Ishikawa (cell line): ENCODE data around the gene MEIS1.

Experiments used
- CEBPB ChIP-seq: IDR thresholded peaks from 2 replicates; pipeline ENCODE4 v1.6.1; 2012
- CREB1 ChIP-seq: IDR thresholded peaks from 2 replicates; pipeline ENCODE4 v1.6.1; 2012; ENCODE audit warnings: low read depth
- EGR1 ChIP-seq: IDR thresholded peaks from 2 replicates; pipeline ENCODE4 v1.6.1; 2012
- EP300 ChIP-seq: IDR thresholded peaks from 2 replicates; pipeline ENCODE4 v1.6.1; 2012; ENCODE audit warnings: borderline replicate concordance
- FOXM1 ChIP-seq: IDR thresholded peaks from 2 replicates; pipeline ENCODE4 v1.6.1; 2012; ENCODE audit warnings: low read depth, borderline replicate concordance
- NFIC ChIP-seq: IDR thresholded peaks from 2 replicates; pipeline ENCODE4 v1.6.1; 2012
- RAD21 ChIP-seq: IDR thresholded peaks from 2 replicates; pipeline ENCODE4 v1.6.1; 2012; ENCODE audit warnings: low read depth
- TAF1 ChIP-seq: IDR thresholded peaks from 2 replicates; pipeline ENCODE4 v1.6.1; 2012; ENCODE audit warnings: low read depth, mild to moderate bottlenecking
- TCF12 ChIP-seq: IDR thresholded peaks from 2 replicates; pipeline ENCODE4 v1.6.1; 2012; ENCODE audit warnings: low read depth
- TEAD4 ChIP-seq: IDR thresholded peaks from 2 replicates; pipeline ENCODE4 v1.6.1; 2012
- YY1 ChIP-seq: IDR thresholded peaks from 2 replicates; pipeline ENCODE4 v1.6.1; 2012; ENCODE audit warnings: low read depth
- ZBTB7A ChIP-seq: IDR thresholded peaks from 2 replicates; pipeline ENCODE4 v1.6.1; 2012; ENCODE audit warnings: low read depth
- TF ChIP-seq, protein P1 (sequence below): IDR thresholded peaks from 2 replicates; pipeline ENCODE4 v1.6.1; 2012
- TF ChIP-seq, protein P2 (sequence below): IDR thresholded peaks from 2 replicates; pipeline ENCODE4 v1.6.1; 2012; ENCODE audit warnings: low read depth, mild to moderate bottlenecking
- TF ChIP-seq, protein P3 (sequence below): IDR thresholded peaks from 2 replicates; pipeline ENCODE4 v1.6.1; 2012

MEIS1 gene

DNA sequence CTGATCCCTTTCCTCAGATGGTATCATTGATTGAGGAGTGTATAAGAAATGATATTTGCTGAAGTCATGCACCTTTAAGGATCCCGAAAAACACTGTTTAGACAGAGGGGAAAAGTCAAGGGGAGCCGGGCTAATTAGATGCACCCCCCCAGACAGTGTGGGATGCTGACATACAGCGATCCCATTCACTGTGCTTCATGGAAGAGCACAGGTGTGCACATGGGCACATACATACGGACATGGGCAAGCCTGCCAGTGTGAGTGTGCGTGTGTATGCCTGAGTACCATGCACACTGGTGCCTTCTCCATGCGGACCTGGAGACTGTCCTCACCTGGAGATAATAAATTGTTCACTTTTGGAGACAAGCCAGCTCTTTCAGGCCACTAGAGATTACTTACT is 22.6 kb downstream of the MEIS1 start:
- no peak for TF ChIP-seq EGR1
- no peak for TF ChIP-seq EP300
- TF ChIP-seq TCF12 = no peak
- no peak for TF ChIP-seq TEAD4
- no peak for TF ChIP-seq ZBTB7A
- TF ChIP-seq, protein P1, sequence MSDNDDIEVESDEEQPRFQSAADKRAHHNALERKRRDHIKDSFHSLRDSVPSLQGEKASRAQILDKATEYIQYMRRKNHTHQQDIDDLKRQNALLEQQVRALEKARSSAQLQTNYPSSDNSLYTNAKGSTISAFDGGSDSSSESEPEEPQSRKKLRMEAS = no peak
- no peak for TF ChIP-seq FOXM1
- TF ChIP-seq RAD21 = no peak
- TF ChIP-seq, protein P2, sequence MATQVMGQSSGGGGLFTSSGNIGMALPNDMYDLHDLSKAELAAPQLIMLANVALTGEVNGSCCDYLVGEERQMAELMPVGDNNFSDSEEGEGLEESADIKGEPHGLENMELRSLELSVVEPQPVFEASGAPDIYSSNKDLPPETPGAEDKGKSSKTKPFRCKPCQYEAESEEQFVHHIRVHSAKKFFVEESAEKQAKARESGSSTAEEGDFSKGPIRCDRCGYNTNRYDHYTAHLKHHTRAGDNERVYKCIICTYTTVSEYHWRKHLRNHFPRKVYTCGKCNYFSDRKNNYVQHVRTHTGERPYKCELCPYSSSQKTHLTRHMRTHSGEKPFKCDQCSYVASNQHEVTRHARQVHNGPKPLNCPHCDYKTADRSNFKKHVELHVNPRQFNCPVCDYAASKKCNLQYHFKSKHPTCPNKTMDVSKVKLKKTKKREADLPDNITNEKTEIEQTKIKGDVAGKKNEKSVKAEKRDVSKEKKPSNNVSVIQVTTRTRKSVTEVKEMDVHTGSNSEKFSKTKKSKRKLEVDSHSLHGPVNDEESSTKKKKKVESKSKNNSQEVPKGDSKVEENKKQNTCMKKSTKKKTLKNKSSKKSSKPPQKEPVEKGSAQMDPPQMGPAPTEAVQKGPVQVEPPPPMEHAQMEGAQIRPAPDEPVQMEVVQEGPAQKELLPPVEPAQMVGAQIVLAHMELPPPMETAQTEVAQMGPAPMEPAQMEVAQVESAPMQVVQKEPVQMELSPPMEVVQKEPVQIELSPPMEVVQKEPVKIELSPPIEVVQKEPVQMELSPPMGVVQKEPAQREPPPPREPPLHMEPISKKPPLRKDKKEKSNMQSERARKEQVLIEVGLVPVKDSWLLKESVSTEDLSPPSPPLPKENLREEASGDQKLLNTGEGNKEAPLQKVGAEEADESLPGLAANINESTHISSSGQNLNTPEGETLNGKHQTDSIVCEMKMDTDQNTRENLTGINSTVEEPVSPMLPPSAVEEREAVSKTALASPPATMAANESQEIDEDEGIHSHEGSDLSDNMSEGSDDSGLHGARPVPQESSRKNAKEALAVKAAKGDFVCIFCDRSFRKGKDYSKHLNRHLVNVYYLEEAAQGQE = no peak
- TF ChIP-seq YY1 = no peak
- TF ChIP-seq TAF1 = no peak
- TF ChIP-seq, protein P3, sequence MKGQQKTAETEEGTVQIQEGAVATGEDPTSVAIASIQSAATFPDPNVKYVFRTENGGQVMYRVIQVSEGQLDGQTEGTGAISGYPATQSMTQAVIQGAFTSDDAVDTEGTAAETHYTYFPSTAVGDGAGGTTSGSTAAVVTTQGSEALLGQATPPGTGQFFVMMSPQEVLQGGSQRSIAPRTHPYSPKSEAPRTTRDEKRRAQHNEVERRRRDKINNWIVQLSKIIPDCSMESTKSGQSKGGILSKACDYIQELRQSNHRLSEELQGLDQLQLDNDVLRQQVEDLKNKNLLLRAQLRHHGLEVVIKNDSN = no peak
- no peak for TF ChIP-seq CREB1
- no peak for TF ChIP-seq NFIC
- no peak for TF ChIP-seq CEBPB

DNA sequence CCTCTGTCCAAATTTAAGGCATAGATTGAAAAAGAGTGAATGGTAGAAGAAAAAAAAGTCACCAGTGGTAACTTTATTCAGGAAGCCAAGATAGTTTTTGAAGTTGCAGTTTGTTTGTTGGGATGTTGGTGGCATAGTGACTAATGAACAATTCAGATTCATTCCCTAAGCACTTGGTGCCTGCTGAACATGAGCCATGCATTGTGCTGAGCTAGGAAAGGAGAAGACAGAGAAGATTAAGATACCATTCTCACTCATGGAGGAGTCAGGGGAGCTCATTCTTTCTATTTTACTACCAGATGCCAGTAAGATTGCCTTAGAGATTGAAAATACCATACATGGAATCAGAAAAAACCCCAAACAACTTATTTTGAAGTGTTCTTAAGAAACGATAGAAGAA is 25.1 kb downstream of the MEIS1 start:
- TF ChIP-seq TAF1 = no peak
- TF ChIP-seq ZBTB7A = no peak
- no peak for TF ChIP-seq EP300
- TF ChIP-seq, protein P2 = no peak
- no peak for TF ChIP-seq CREB1
- no peak for TF ChIP-seq FOXM1
- TF ChIP-seq EGR1 = no peak
- TF ChIP-seq YY1 = no peak
- TF ChIP-seq, protein P3 = no peak
- TF ChIP-seq, protein P1 = no peak
- no peak for TF ChIP-seq TCF12
- no peak for TF ChIP-seq RAD21
- no peak for TF ChIP-seq CEBPB
- TF ChIP-seq NFIC = no peak
- no peak for TF ChIP-seq TEAD4

DNA sequence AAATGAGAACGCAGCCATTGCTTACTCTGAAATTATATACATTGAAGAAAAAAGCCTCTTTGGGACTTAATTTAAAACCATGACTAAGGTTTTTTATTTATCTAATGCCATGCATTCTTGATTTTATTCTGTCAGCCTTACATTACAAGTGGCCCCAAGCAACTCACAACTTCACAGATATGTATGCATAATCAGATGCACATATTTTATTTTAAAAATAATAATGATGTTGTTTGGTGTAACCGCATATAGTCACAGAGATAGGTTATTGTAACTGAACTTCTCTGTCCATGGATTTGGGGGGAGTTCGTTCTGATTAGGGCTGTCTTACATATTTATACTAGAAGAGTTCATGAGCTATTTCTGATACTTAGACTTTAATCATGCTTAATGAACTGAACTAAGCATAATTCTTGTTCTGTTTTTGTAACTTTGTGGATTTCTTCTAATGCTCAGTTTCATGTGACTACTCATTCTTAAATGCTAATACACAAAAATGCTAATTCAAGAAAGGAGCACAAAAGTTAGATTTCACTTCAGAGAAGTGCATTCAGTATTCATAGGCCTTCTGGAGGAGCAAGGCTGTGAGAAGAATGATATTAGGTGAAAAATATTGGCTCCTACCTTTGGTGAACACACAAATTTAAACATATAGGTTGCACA is 26.2 kb downstream of the MEIS1 start:
- no peak for TF ChIP-seq TEAD4
- TF ChIP-seq, protein P3 = no peak
- no peak for TF ChIP-seq NFIC
- TF ChIP-seq, protein P2 = no peak
- TF ChIP-seq FOXM1 = no peak
- TF ChIP-seq YY1 = no peak
- TF ChIP-seq TAF1 = no peak
